Epithelial cell of proximal tubule (primary cell): ENCODE measurements around the gene CLEC3B. TPM values are rescaled to one million over a fixed set of nuclear protein-coding genes. Genes with fewer than 3 reads are reported as not detected.

Source experiments
- DNase-seq: peaks from one replicate; pipeline ENCODE4 v3.0.0-alpha.2; 2011; ENCODE audit warnings: low read depth
- H3K4me3 ChIP-seq: 2 replicates; pipeline ENCODE4 v1.5.1; 2011; ENCODE audit warnings: low read depth, mild to moderate bottlenecking, low read length
- CTCF ChIP-seq: conservative IDR thresholded peaks from 2 replicates; pipeline ENCODE4 v1.5.1; 2012; ENCODE audit warnings: low read depth, mild to moderate bottlenecking, low read length
- total RNA-seq: library from RNA; depleted of rRNA; stranded (reverse); fragments of >200 nt; gene quantifications from 2 replicates; pipeline ENCODE4 v1.2.3, GENCODE V29; 2015

CLEC3B gene
- total RNA-seq, 1 donor from 2014 or later = not detected

GRCh38 chr3:44993471-44994205 is 32.5 kb upstream of the CLEC3B start:
- H3K4me3 ChIP-seq = no peak overlapping the region
- no peak for TF ChIP-seq CTCF
- DNase-seq = peak; percentile 63

GRCh38 chr3:44995142-44995770 is 30.8 kb upstream of the CLEC3B start:
- TF ChIP-seq CTCF = no peak
- H3K4me3 ChIP-seq = no peak overlapping the region
- no peak for DNase-seq

- no peak for DNase-seq
- no peak for TF ChIP-seq CTCF
Measured at GRCh38 chr3:44996556-44996969, 29.5 kb upstream of the CLEC3B start.

GRCh38 chr3:44999782-45000181 is 26.3 kb upstream of the CLEC3B start:
- H3K4me3 ChIP-seq = no peak overlapping the region

More at GRCh38 chr3:44996556-44996969, 29.5 kb upstream of the CLEC3B start:
- no peak overlapping the region for H3K4me3 ChIP-seq

GRCh38 chr3:45000823-45001222 is 25.3 kb upstream of the CLEC3B start:
- no peak overlapping the region for H3K4me3 ChIP-seq
- no peak for DNase-seq
- no peak for TF ChIP-seq CTCF

More at GRCh38 chr3:44999782-45000181, 26.3 kb upstream of the CLEC3B start:
- no peak for DNase-seq
- no peak for TF ChIP-seq CTCF

- no peak overlapping the region for H3K4me3 ChIP-seq
- DNase-seq = no peak
- peak; percentile 5 for TF ChIP-seq CTCF
Measured at GRCh38 chr3:45001738-45002137, 24.4 kb upstream of the CLEC3B start.
